H9 (cell line): ENCODE measurements around the gene FSTL4. TPM values are rescaled to one million over a fixed set of nuclear protein-coding genes. Genes with fewer than 3 reads are reported as not detected.

Experiments used
- DNase-seq: peaks from one replicate; pipeline ENCODE4 v3.0.0-alpha.2; 2017
- H2AFZ ChIP-seq: one replicate; pipeline ENCODE4 v1.6.1; 2013; ENCODE audit warnings: mild to moderate bottlenecking, low read length, control low read depth, moderate library complexity
- H2AK5ac ChIP-seq: 2 replicates; pipeline ENCODE4 v1.6.1; 2013; ENCODE audit warnings: low read length, control low read depth, mixed read lengths; ENCODE audit not compliant: insufficient read length
- H2BK120ac ChIP-seq: one replicate; pipeline ENCODE4 v1.6.1; 2013; ENCODE audit warnings: low read depth, mild to moderate bottlenecking, low read length, control low read depth, inconsistent platforms; ENCODE audit not compliant: poor library complexity, severe bottlenecking
- H2BK12ac ChIP-seq: 2 replicates; pipeline ENCODE4 v1.6.1; 2013; ENCODE audit warnings: low read length, control low read depth, mixed read lengths, low read depth; ENCODE audit not compliant: insufficient read length
- H2BK15ac ChIP-seq: 2 replicates; pipeline ENCODE4 v1.6.1; 2013; ENCODE audit warnings: low read depth, low read length, control low read depth
- H2BK20ac ChIP-seq: one replicate; pipeline ENCODE4 v1.6.1; 2013; ENCODE audit warnings: low read depth, mild to moderate bottlenecking, low read length, control low read depth, inconsistent platforms; ENCODE audit not compliant: poor library complexity, severe bottlenecking
- H2BK5ac ChIP-seq: 2 replicates; pipeline ENCODE4 v1.6.1; 2013; ENCODE audit warnings: low read length, control low read depth, mixed read lengths; ENCODE audit not compliant: insufficient read length
- H3K14ac ChIP-seq: 2 replicates; pipeline ENCODE4 v1.6.1; 2013; ENCODE audit warnings: low read length, control low read depth; ENCODE audit not compliant: insufficient read depth
- H3K18ac ChIP-seq: 2 replicates; pipeline ENCODE4 v1.6.1; 2013; ENCODE audit warnings: low read depth, mild to moderate bottlenecking, mixed read lengths, low read length, control low read depth; ENCODE audit not compliant: insufficient read length
- H3K23ac ChIP-seq: 2 replicates; pipeline ENCODE4 v1.6.1; 2013; ENCODE audit warnings: low read length, control low read depth, mixed read lengths, low read depth; ENCODE audit not compliant: insufficient read length
- H3K23me2 ChIP-seq: 2 replicates; pipeline ENCODE4 v1.6.1; 2013; ENCODE audit warnings: low read depth, mild to moderate bottlenecking, mixed read lengths, low read length, control low read depth; ENCODE audit not compliant: insufficient read length, poor library complexity, severe bottlenecking
- H3K27ac ChIP-seq: 2 replicates; pipeline ENCODE4 v1.5.1; 2013; ENCODE audit warnings: low read length, control low read depth, mixed read lengths, low read depth; ENCODE audit not compliant: insufficient read length
- H3K27me3 ChIP-seq: 2 replicates; pipeline ENCODE4 v1.6.1; 2013; ENCODE audit warnings: low read length, control low read depth, inconsistent platforms; ENCODE audit not compliant: insufficient read depth
- H3K4ac ChIP-seq: 2 replicates; pipeline ENCODE4 v1.6.1; 2013; ENCODE audit warnings: low read depth, mild to moderate bottlenecking, control low read depth, inconsistent platforms, low read length, moderate library complexity
- H3K4me1 ChIP-seq: 2 replicates; pipeline ENCODE4 v1.6.1; 2013; ENCODE audit warnings: low read length, control low read depth, inconsistent platforms; ENCODE audit not compliant: insufficient read depth
- H3K4me2 ChIP-seq: 2 replicates; pipeline ENCODE4 v1.6.1; 2013; ENCODE audit warnings: low read length, control low read depth, mixed read lengths; ENCODE audit not compliant: insufficient read length, insufficient read depth
- H3K56ac ChIP-seq: 2 replicates; pipeline ENCODE4 v1.6.1; 2013; ENCODE audit warnings: low read depth, mild to moderate bottlenecking, mixed read lengths, low read length, control low read depth; ENCODE audit not compliant: insufficient read length
- H3K79me1 ChIP-seq: 2 replicates; pipeline ENCODE4 v1.6.1; 2013; ENCODE audit warnings: low read depth, mild to moderate bottlenecking, moderate library complexity, low read length, control low read depth, inconsistent platforms; ENCODE audit not compliant: insufficient read depth, poor library complexity, severe bottlenecking
- H3K79me2 ChIP-seq: 2 replicates; pipeline ENCODE4 v1.6.1; 2013; ENCODE audit warnings: low read length, control low read depth, inconsistent platforms; ENCODE audit not compliant: insufficient read depth
- H3K9ac ChIP-seq: 2 replicates; pipeline ENCODE4 v1.6.1; 2013; ENCODE audit warnings: low read length, control low read depth, mixed read lengths; ENCODE audit not compliant: insufficient read length; ENCODE audit errors: extremely low read depth
- H3K9me3 ChIP-seq: one replicate; pipeline ENCODE4 v1.6.1; 2013; ENCODE audit warnings: low read depth, low read length, inconsistent platforms; ENCODE audit not compliant: control insufficient read depth
- H3T11ph ChIP-seq: one replicate; pipeline ENCODE4 v1.6.1; 2013; ENCODE audit warnings: mild to moderate bottlenecking, low read length, control low read depth, inconsistent platforms
- H4K20me1 ChIP-seq: one replicate; pipeline ENCODE4 v1.6.1; 2013; ENCODE audit not compliant: control insufficient read depth, insufficient read length, insufficient read depth
- H4K5ac ChIP-seq: 2 replicates; pipeline ENCODE4 v1.6.1; 2013; ENCODE audit warnings: low read depth, mild to moderate bottlenecking, mixed read lengths, low read length, control low read depth; ENCODE audit not compliant: insufficient read length
- H4K8ac ChIP-seq: replicated peaks from 2 replicates; pipeline ENCODE4 v1.6.1; 2013; ENCODE audit warnings: low read length, control low read depth, mixed read lengths, low read depth; ENCODE audit not compliant: insufficient read length
- H4K91ac ChIP-seq: 2 replicates; pipeline ENCODE4 v1.6.1; 2013; ENCODE audit warnings: low read depth, mild to moderate bottlenecking, moderate library complexity, mixed read lengths, low read length, control low read depth; ENCODE audit not compliant: insufficient read length
- H3K27ac Mint-ChIP-seq, 3 experiments: 2 replicates in 2 of 3; 3 replicates in 1 of 3; pipeline ENCODE4 v1.8.0; 2020 to 2021; ENCODE audit warnings: mixed read lengths in 3 of 3, mild to moderate bottlenecking in 1 of 3, moderate library complexity in 1 of 3
- H3K27me3 Mint-ChIP-seq: 2 replicates; pipeline ENCODE4 v1.8.0; 2021; ENCODE audit warnings: low read depth, mild to moderate bottlenecking, moderate library complexity, mixed read lengths
- H3K36me3 Mint-ChIP-seq, 3 experiments: 2 replicates in 2 of 3; 3 replicates in 1 of 3; pipeline ENCODE4 v1.8.0; 2020 to 2021; ENCODE audit warnings: low read depth in 3 of 3, mixed read lengths in 3 of 3; ENCODE audit not compliant: insufficient read depth in 1 of 3
- H3K4me1 Mint-ChIP-seq, 2 experiments: 2 replicates each; pipeline ENCODE4 v1.8.0; 2020; ENCODE audit warnings: mixed read lengths in 2 of 2
- H3K4me3 Mint-ChIP-seq, 2 experiments: 2 replicates in 1 of 2; 3 replicates in 1 of 2; pipeline ENCODE4 v1.8.0; 2020 to 2021; ENCODE audit warnings: mild to moderate bottlenecking in 2 of 2, mixed read lengths in 2 of 2, moderate library complexity in 1 of 2
- H3K9me3 Mint-ChIP-seq, 2 experiments: 2 replicates in 1 of 2; 3 replicates in 1 of 2; pipeline ENCODE4 v1.8.0; 2020; ENCODE audit warnings: mild to moderate bottlenecking in 2 of 2, mixed read lengths in 2 of 2, moderate library complexity in 1 of 2
- WGBS: extraction: QIAGEN DNeasy Blood & Tissue Kit; methylation state at CpG from one replicate; pipeline ENCODE4 v1.1.7; 2013; ENCODE audit warnings: missing lambda C conversion rate, low lambda C conversion rate, mixed read lengths; ENCODE audit not compliant: insufficient read length; ENCODE audit errors: extremely low coverage; 5-methylcytosine and 5-hydroxymethylcytosine counted together
- total RNA-seq: library from RNA; stranded (reverse); gene quantifications from 2 replicates; pipeline ENCODE4 v1.2.1, GENCODE V29; 2021
- TF ChIP-seq, protein P1 (sequence below): fragments of 200-600 bp; sonication (generic); conservative IDR thresholded peaks from 3 replicates; pipeline ENCODE4 v1.8.0; 2021; ENCODE audit warnings: antibody characterized with exemption, mild to moderate bottlenecking

The FSTL4 gene
- total RNA-seq, 1 experiment from 2014 or later, result 5.7 TPM

DNA sequence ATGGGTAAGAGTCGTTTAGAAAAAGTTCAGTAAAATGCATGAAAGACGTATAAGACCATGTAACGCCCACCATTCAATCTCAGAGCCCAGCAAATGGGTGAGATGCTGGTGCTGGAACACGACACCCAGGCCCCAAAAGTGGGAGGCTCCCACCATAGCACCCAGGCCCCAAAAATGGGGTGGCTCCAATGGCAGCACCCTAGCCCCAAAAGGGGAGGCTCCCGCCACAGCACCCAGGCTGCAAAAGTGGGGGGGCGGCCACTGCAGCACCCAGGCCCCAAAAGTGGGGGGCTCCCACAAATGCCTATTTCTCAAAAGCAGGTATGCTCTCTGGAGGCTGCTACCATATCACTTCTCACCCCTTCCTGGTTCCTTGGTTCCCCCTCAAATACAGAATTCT is 12.7 kb downstream of the FSTL4 start:
- H3K4me1 ChIP-seq, result peaks cover 9% of the 10 kb centered on the region; the same call in 1 of the 2 replicates
- no peaks in the 10 kb centered on the region for H3K36me3 Mint-ChIP-seq
- no peak overlapping the region for H3K18ac ChIP-seq
- no peak overlapping the region for H2AK5ac ChIP-seq
- H4K5ac ChIP-seq, result no peak overlapping the region
- H2BK20ac ChIP-seq, result no peak overlapping the region
- no peaks in the 10 kb centered on the region for H4K20me1 ChIP-seq
- H3K9ac ChIP-seq, result no peak overlapping the region
- peaks cover 18 to 25% of the 10 kb centered on the region in 2 experiments for H3K4me1 Mint-ChIP-seq
- H4K8ac ChIP-seq, result no peak overlapping the region
- H3K14ac ChIP-seq, result no peak overlapping the region
- TF ChIP-seq, protein P1, sequence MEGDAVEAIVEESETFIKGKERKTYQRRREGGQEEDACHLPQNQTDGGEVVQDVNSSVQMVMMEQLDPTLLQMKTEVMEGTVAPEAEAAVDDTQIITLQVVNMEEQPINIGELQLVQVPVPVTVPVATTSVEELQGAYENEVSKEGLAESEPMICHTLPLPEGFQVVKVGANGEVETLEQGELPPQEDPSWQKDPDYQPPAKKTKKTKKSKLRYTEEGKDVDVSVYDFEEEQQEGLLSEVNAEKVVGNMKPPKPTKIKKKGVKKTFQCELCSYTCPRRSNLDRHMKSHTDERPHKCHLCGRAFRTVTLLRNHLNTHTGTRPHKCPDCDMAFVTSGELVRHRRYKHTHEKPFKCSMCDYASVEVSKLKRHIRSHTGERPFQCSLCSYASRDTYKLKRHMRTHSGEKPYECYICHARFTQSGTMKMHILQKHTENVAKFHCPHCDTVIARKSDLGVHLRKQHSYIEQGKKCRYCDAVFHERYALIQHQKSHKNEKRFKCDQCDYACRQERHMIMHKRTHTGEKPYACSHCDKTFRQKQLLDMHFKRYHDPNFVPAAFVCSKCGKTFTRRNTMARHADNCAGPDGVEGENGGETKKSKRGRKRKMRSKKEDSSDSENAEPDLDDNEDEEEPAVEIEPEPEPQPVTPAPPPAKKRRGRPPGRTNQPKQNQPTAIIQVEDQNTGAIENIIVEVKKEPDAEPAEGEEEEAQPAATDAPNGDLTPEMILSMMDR, result no peak
- no peak overlapping the region for H2BK120ac ChIP-seq
- no peak overlapping the region for H3K56ac ChIP-seq
- no peak overlapping the region for H2AFZ ChIP-seq
- no peak overlapping the region for H3T11ph ChIP-seq
- H3K23ac ChIP-seq, result no peak overlapping the region
- no peaks in the 10 kb centered on the region for H3K79me1 ChIP-seq
- H2BK12ac ChIP-seq, result no peak overlapping the region
- no peak overlapping the region for H3K4me3 Mint-ChIP-seq
- H3K27me3 ChIP-seq, result no peaks in the 10 kb centered on the region
- peaks cover 33% of the 10 kb centered on the region for H3K27me3 Mint-ChIP-seq
- H3K79me2 ChIP-seq, result no peaks in the 10 kb centered on the region
- no peak overlapping the region for H4K91ac ChIP-seq
- H3K4ac ChIP-seq, result no peak overlapping the region
- no peak overlapping the region; a peak in 1 of 7 replicates for H3K27ac Mint-ChIP-seq
- H3K9me3 ChIP-seq, result no peaks in the 10 kb centered on the region
- no peak overlapping the region for H3K27ac ChIP-seq
- H2BK15ac ChIP-seq, result no peak overlapping the region
- DNase-seq, result no peak
- H3K9me3 Mint-ChIP-seq, result no peaks in the 10 kb centered on the region
- H2BK5ac ChIP-seq, result no peak overlapping the region
- WGBS, result no CpG with 5 or more reads among the region's 6 CpGs
- H3K4me2 ChIP-seq, result no peak overlapping the region
- no peaks in the 10 kb centered on the region for H3K23me2 ChIP-seq
